DND-41 (cell line): Measurements from ENCODE around the gene APOL6.
A peak's percentile ranks its signal among the peaks of the same experiment; 100 is the strongest.

Experiments used
- ATAC-seq: fragments of 200-7000 bp; cut with Tn5 transposase; 3 replicates; pipeline ENCODE4 v1.9.1; 2021; ENCODE audit warnings: low read depth; ENCODE audit not compliant: insufficient read depth
- DNase-seq: peaks from one replicate; pipeline ENCODE4 v3.0.0-alpha.2; 2020
- H2AFZ ChIP-seq: 2 replicates; pipeline ENCODE4 v1.6.0; 2012; ENCODE audit warnings: low read depth, low read length
- H3K27ac ChIP-seq: 2 replicates; pipeline ENCODE4 v1.5.1; 2012; ENCODE audit warnings: low read length, inconsistent platforms
- H3K27me3 ChIP-seq: fragments of 200-600 bp; sonication (generic); 2 replicates; pipeline ENCODE4 v1.6.0; 2012; ENCODE audit warnings: low read length, mild to moderate bottlenecking, inconsistent platforms; ENCODE audit not compliant: insufficient read depth, poor library complexity
- H3K36me3 ChIP-seq: 2 replicates; pipeline ENCODE4 v1.5.1; 2012; ENCODE audit warnings: low read length, inconsistent platforms; ENCODE audit not compliant: insufficient read depth
- H3K4me1 ChIP-seq: 2 replicates; pipeline ENCODE4 v1.5.1; 2012; ENCODE audit warnings: mild to moderate bottlenecking, low read length; ENCODE audit not compliant: insufficient read depth
- H3K4me2 ChIP-seq: 2 replicates; pipeline ENCODE4 v1.6.0; 2012; ENCODE audit warnings: mild to moderate bottlenecking, moderate library complexity, low read length, inconsistent platforms; ENCODE audit not compliant: insufficient read depth
- H3K4me3 ChIP-seq, 2 experiments: fragments of 200-600 bp in 1 of 2; shearing (Covaris generic) in 1 of 2; 2 replicates each; pipeline ENCODE4 v1.5.1; 2012 to 2016; ENCODE audit warnings: inconsistent platforms in 2 of 2, low read length in 2 of 2, mild to moderate bottlenecking in 2 of 2, low read depth in 1 of 2, moderate library complexity in 1 of 2
- H3K79me2 ChIP-seq: 2 replicates; pipeline ENCODE4 v1.6.0; 2012; ENCODE audit warnings: low read length, inconsistent platforms; ENCODE audit not compliant: insufficient read depth
- H3K9ac ChIP-seq: 2 replicates; pipeline ENCODE4 v1.6.0; 2012; ENCODE audit warnings: low read depth, mild to moderate bottlenecking, inconsistent platforms, low read length, moderate library complexity
- H3K9me3 ChIP-seq: 2 replicates; pipeline ENCODE4 v1.5.1; 2012; ENCODE audit warnings: low read length, moderate library complexity, mild to moderate bottlenecking, inconsistent platforms; ENCODE audit not compliant: insufficient read depth, severe bottlenecking
- H4K20me1 ChIP-seq: 2 replicates; pipeline ENCODE4 v1.6.0; 2012; ENCODE audit warnings: low read length; ENCODE audit not compliant: insufficient read depth
- EZH2 ChIP-seq: IDR thresholded peaks from 3 replicates; pipeline ENCODE4 v1.6.1; 2012; ENCODE audit warnings: borderline replicate concordance, low read depth, mild to moderate bottlenecking, moderate library complexity, low read length, inconsistent platforms; ENCODE audit not compliant: severe bottlenecking
- TF ChIP-seq, protein P1 (sequence below): IDR thresholded peaks from 2 replicates; pipeline ENCODE4 v1.5.1; 2012; ENCODE audit warnings: borderline replicate concordance, low read length, moderate library complexity, mild to moderate bottlenecking; ENCODE audit not compliant: poor library complexity, severe bottlenecking; ENCODE audit errors: extremely low read depth

The APOL6 gene

DNA sequence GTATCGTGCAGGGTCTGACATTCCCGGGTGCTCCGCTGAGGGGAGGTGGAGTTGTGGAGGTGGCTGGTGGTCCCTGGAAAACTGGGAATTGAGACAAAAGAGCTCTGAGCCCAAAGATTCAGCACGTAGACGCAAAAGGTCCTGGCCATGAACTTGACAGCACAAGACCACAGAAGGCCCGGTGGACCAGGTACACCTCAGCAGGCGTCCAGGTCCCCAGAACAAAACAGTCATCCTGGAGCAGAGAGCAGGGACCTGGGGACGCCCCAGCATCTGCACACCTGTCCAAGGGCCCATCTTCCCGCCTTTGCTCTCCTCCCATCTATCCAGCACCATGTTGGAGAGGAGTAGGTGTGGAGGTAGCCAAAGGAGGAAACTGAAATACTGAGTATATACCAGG is 17.4 kb upstream of the APOL6 start:
- H3K4me3 ChIP-seq: no peak overlapping the region
- no peaks in the 10 kb centered on the region for H3K9me3 ChIP-seq
- TF ChIP-seq EZH2: no peak
- TF ChIP-seq, protein P1, sequence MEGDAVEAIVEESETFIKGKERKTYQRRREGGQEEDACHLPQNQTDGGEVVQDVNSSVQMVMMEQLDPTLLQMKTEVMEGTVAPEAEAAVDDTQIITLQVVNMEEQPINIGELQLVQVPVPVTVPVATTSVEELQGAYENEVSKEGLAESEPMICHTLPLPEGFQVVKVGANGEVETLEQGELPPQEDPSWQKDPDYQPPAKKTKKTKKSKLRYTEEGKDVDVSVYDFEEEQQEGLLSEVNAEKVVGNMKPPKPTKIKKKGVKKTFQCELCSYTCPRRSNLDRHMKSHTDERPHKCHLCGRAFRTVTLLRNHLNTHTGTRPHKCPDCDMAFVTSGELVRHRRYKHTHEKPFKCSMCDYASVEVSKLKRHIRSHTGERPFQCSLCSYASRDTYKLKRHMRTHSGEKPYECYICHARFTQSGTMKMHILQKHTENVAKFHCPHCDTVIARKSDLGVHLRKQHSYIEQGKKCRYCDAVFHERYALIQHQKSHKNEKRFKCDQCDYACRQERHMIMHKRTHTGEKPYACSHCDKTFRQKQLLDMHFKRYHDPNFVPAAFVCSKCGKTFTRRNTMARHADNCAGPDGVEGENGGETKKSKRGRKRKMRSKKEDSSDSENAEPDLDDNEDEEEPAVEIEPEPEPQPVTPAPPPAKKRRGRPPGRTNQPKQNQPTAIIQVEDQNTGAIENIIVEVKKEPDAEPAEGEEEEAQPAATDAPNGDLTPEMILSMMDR: no peak
- no peak overlapping the region for H3K27ac ChIP-seq
- no peaks in the 10 kb centered on the region; the same call in 1 of the 2 replicates for H4K20me1 ChIP-seq
- ATAC-seq: no peak
- no peak overlapping the region for H2AFZ ChIP-seq
- H3K36me3 ChIP-seq: no peaks in the 10 kb centered on the region
- H3K4me1 ChIP-seq: no peaks in the 10 kb centered on the region
- no peaks in the 10 kb centered on the region for H3K79me2 ChIP-seq
- H3K9ac ChIP-seq: no peak overlapping the region
- H3K27me3 ChIP-seq: no peaks in the 10 kb centered on the region
- H3K4me2 ChIP-seq: no peak overlapping the region
- DNase-seq: no peak

- Histone ChIP-seq H3K9me3 (no peaks in the 10 kb centered on the region), H2AFZ (no peak overlapping the region), H3K4me1 (no peaks in the 10 kb centered on the region), H4K20me1 (no peaks in the 10 kb centered on the region; the same call in 1 of the 2 replicates), H3K4me2 (no peak overlapping the region), H3K27ac (no peak overlapping the region), H3K79me2 (no peaks in the 10 kb centered on the region), H3K27me3 (no peaks in the 10 kb centered on the region), H3K36me3 (no peaks in the 10 kb centered on the region), H3K9ac (no peak overlapping the region), H3K4me3 (no peak overlapping the region)
- peak; percentile 69; the same call in 2 of the 3 replicates for ATAC-seq
- DNase-seq: peak; percentile 27
- TF ChIP-seq, protein P1: peak; percentile 60
- TF ChIP-seq EZH2: no peak
Measured at GRCh38 chr22:35631597-35631996, 16.6 kb upstream of the APOL6 start.

DNA sequence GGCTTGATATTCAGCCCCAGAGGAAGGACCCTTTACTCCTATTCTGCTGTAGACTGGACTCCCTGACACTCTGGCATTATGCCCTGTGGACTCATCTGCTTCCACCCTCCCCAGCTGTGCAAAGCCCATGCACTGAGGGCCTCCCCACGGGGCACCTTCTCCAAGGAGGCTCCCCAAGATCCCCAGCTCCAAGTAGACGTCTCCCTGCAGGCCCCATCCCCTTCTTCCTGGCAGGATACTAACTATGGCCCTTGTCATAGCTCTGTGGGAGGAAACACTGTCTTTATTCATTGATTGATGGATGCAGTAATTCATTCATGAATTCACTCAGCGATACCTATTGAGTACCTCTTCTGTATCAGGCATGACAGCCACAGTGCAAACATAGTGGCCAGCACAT is 15.3 kb upstream of the APOL6 start:
- no peak for ATAC-seq
- no peak overlapping the region for H3K27ac ChIP-seq
- DNase-seq: no peak

More for the DNA sequence above, 15.3 kb upstream of the APOL6 start:
- H2AFZ ChIP-seq: no peak overlapping the region
- H3K4me2 ChIP-seq: no peak overlapping the region
- no peak overlapping the region for H3K9ac ChIP-seq
- H3K9me3 ChIP-seq: no peaks in the 10 kb centered on the region
- no peaks in the 10 kb centered on the region for H3K36me3 ChIP-seq
- no peaks in the 10 kb centered on the region for H3K27me3 ChIP-seq
- H4K20me1 ChIP-seq: no peaks in the 10 kb centered on the region; the same call in 1 of the 2 replicates
- TF ChIP-seq, protein P1: no peak
- TF ChIP-seq EZH2: no peak
- H3K4me3 ChIP-seq: no peak overlapping the region
- H3K4me1 ChIP-seq: no peaks in the 10 kb centered on the region
- H3K79me2 ChIP-seq: no peaks in the 10 kb centered on the region
